ENCODE results near the gene SLC50A1.
"Not testable (repeated sequence)": the region's sequence is repeated elsewhere in the genome, so short reads cannot be mapped to it uniquely, and the experiment has no call there.

SLC50A1 gene

DNA sequence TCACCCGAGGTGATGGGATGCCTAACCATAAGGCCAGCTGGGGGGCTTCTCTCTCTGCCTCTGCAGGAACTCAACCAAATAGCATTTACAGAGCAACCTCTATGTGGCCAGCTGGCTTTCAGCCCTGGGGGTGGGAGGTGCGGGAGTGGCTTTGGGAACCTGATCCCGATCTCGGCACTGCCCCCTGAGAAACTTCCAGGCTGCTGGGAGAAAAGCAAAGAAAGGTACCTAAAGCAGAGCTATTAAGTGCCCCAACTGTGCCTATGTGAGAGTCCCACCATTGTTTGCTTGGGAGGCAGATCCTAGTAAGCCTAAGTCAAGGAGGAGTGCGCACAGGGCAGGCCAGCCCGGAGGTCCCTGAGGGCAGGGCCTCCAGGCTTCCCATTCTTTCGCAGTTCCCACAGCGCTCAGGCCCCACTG is 30.4 kb downstream of the SLC50A1 start:
- Histone ChIP-seq H3K4me3 (replicated peaks; ENCODE audit: low read depth, low read length) (no peak overlapping the region), H3K27me3 (replicated peaks; ENCODE audit: control insufficient read depth, insufficient read depth, low read length) (no peaks in the 10 kb centered on the region), H3K36me3 (ENCODE audit: control insufficient read depth, insufficient read depth, low read length) (peaks cover 5% of the 10 kb centered on the region)
- DNase-seq (ENCODE audit: extremely low read depth, insufficient read length), result no peak
- TF ChIP-seq, protein P1, sequence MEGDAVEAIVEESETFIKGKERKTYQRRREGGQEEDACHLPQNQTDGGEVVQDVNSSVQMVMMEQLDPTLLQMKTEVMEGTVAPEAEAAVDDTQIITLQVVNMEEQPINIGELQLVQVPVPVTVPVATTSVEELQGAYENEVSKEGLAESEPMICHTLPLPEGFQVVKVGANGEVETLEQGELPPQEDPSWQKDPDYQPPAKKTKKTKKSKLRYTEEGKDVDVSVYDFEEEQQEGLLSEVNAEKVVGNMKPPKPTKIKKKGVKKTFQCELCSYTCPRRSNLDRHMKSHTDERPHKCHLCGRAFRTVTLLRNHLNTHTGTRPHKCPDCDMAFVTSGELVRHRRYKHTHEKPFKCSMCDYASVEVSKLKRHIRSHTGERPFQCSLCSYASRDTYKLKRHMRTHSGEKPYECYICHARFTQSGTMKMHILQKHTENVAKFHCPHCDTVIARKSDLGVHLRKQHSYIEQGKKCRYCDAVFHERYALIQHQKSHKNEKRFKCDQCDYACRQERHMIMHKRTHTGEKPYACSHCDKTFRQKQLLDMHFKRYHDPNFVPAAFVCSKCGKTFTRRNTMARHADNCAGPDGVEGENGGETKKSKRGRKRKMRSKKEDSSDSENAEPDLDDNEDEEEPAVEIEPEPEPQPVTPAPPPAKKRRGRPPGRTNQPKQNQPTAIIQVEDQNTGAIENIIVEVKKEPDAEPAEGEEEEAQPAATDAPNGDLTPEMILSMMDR (IDR thresholded peaks at IDR 0.05; ENCODE audit: insufficient read depth, low read length, poor library complexity, severe bottlenecking), result no peak

DNA sequence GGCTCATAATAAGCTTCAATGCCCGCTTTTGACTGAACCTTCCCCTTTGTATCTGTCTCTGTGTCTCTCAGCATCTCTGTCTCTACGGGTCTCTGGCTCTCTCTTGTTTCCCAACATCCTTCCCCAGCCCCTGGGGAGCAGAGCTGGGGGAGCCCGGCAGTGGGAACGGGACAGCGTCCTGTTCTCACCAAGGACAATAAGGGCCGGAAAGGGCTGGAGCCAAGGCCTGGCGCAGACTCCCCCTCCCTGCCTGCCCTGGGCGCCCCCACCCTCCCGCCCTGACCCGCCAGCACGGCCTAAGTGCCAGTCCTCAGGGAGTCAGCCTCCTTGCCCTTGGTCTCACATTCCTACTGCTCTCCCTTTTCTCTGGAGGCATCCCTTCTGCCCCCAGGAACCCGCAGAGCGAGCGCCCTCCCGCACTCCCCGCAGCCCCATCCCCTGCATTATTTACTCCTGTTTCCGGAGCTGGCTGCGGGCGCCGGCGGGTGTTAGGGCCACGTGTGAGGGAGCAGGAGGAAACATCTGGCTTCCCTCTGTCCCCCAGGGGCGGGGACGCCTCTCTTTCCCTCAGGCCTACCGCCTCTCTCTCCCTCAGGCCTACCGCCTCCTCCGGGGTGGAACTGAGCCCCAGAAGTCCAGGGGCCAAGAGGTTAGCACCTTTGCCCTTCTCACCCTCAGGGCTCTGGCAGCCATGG is 31.0 kb downstream of the SLC50A1 start:
- Histone ChIP-seq H3K27me3 (replicated peaks; ENCODE audit: control insufficient read depth, insufficient read depth, low read length) (no peaks in the 10 kb centered on the region), H3K4me3 (replicated peaks; ENCODE audit: low read depth, low read length) (no peak overlapping the region), H3K36me3 (ENCODE audit: control insufficient read depth, insufficient read depth, low read length) (peaks cover 5% of the 10 kb centered on the region)
- TF ChIP-seq, protein P1 (IDR thresholded peaks at IDR 0.05; ENCODE audit: insufficient read depth, low read length, poor library complexity, severe bottlenecking), result no peak
- no peak for DNase-seq (ENCODE audit: extremely low read depth, insufficient read length)

DNA sequence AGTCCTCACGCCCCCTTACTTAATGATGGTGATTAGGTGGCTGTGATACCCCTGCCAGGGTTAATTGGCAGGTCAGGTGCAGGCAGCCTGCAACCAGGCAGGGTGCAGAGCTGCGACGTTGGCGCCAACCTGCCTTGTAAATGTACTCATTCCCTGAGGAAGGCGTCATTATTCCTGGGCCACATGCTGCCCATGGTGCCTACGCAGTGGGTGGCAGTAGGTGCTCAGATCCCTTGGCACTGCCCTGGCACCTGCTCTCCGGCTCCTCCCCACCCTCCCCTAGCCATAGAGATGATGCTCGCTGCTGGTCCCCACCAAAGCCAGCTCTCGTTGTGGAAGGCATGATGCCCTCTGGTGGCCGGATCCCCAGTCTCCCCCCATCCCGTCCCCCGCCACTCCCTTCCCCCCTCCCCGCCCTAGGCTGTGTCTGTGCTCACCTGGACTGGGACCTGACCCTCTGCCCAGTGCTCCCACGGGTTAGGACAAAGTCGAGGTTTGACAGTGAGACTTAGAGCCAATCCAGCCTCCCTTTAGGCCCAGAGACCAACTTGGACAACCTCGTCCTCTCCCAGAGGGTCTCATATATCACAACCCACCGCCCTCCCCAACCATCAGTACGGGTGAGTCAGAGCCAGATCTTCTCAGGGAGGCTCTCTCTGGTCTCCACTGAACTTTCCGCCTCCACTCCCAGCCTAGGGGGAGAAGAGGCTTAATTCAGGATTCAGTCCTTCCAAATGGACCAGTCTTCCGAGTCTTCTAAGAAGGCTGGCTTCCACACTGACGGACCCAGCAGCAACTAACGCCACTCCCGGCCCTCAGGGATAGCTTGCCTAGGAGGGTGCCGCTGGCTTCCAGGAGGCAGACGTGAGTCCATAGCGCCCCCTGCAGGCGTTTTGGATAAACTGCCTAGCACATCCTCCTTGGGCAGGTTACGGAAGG is 31.8 kb downstream of the SLC50A1 start:
- TF ChIP-seq, protein P1 (IDR thresholded peaks at IDR 0.05; ENCODE audit: insufficient read depth, low read length, poor library complexity, severe bottlenecking), result peak; percentile 87
- no peak overlapping the region for H3K4me3 ChIP-seq (replicated peaks; ENCODE audit: low read depth, low read length)
- DNase-seq (ENCODE audit: extremely low read depth, insufficient read length), result peak; percentile 62
- H3K36me3 ChIP-seq (ENCODE audit: control insufficient read depth, insufficient read depth, low read length), result peaks cover 5% of the 10 kb centered on the region
- no peaks in the 10 kb centered on the region for H3K27me3 ChIP-seq (replicated peaks; ENCODE audit: control insufficient read depth, insufficient read depth, low read length)

DNA sequence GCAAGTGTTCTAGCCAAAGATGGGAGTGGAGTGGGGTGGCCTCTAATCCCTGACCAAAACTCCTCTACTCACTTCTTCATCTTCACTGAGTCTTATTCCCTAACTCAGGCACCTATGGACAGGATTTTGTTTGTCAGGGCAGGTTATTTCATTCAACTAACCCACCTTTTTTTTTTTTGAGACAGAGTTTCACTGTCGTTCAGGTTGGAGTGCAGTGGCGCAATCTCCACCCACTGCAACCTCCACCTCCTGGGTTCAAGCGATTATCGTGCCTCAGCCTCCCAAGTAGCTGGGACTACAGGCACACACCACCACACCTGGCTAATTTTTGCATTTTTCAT is 32.4 kb downstream of the SLC50A1 start:
- H3K27me3 ChIP-seq (replicated peaks; ENCODE audit: control insufficient read depth, insufficient read depth, low read length), result not testable (repeated sequence)

DNA sequence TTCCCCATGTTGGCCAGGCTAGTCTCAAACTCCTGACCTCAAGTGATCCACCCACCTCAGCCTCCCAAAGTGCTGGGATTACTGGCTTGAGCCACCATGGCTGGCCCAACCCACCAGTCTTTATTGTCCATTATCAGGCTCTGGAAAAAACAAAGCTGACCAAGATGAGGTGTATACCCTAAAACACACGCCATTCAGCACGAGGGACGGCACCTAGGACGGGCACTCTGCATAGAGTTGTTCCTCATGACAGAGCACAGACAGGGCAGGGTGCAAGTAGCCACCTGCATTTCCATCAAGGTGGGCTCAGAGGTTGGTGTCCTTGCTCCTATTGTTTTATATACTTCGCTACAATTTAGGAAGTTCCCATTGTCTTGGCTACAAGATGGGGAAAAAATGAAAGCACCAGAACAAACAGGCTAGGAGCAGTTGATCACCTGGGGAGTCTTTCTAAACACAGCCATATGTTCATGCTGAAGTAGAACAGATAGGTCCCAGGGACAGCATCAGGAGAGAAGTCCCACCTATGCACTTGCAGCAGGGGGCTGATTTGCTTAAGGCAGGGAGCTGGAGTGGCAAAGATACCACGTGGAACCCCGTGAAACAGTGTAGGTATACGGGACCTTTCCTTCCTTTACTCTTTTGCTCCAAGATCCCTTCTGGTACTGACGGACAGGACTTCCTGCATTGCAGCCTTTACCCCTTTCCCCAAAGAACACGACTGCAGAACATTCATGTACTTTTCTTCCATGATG is 33.0 kb downstream of the SLC50A1 start:
- no peak for DNase-seq (ENCODE audit: extremely low read depth, insufficient read length)
- TF ChIP-seq, protein P1 (IDR thresholded peaks at IDR 0.05; ENCODE audit: insufficient read depth, low read length, poor library complexity, severe bottlenecking), result no peak
- Histone ChIP-seq H3K27me3 (replicated peaks; ENCODE audit: control insufficient read depth, insufficient read depth, low read length) (no peaks in the 10 kb centered on the region), H3K36me3 (ENCODE audit: control insufficient read depth, insufficient read depth, low read length) (peaks cover 5% of the 10 kb centered on the region), H3K4me3 (replicated peaks; ENCODE audit: low read depth, low read length) (no peak overlapping the region)

More for the DNA sequence above, 32.4 kb downstream of the SLC50A1 start:
- DNase-seq (ENCODE audit: extremely low read depth, insufficient read length); H3K4me3 ChIP-seq (replicated peaks; ENCODE audit: low read depth, low read length); H3K36me3 ChIP-seq (ENCODE audit: control insufficient read depth, insufficient read depth, low read length): not testable (repeated sequence)
